OCI-LY7 (cell line): ENCODE results near the gene BUB3.

Source experiments
- EZH2phosphoT487 ChIP-seq: fragments of 200-600 bp; sonication (generic); IDR thresholded peaks from 2 replicates; pipeline ENCODE4 v1.6.1; 2018; ENCODE audit warnings: low read depth, borderline replicate concordance, mild to moderate bottlenecking, mixed run types, antibody characterized with exemption, low read length, moderate library complexity, mixed read lengths
- TF ChIP-seq, protein P1 (sequence below): fragments of 200-600 bp; sonication (generic); conservative IDR thresholded peaks from 2 replicates; pipeline ENCODE4 v1.5.1; 2014; ENCODE audit warnings: mild to moderate bottlenecking, antibody characterized with exemption, low read length, moderate library complexity, mixed read lengths

DNA sequence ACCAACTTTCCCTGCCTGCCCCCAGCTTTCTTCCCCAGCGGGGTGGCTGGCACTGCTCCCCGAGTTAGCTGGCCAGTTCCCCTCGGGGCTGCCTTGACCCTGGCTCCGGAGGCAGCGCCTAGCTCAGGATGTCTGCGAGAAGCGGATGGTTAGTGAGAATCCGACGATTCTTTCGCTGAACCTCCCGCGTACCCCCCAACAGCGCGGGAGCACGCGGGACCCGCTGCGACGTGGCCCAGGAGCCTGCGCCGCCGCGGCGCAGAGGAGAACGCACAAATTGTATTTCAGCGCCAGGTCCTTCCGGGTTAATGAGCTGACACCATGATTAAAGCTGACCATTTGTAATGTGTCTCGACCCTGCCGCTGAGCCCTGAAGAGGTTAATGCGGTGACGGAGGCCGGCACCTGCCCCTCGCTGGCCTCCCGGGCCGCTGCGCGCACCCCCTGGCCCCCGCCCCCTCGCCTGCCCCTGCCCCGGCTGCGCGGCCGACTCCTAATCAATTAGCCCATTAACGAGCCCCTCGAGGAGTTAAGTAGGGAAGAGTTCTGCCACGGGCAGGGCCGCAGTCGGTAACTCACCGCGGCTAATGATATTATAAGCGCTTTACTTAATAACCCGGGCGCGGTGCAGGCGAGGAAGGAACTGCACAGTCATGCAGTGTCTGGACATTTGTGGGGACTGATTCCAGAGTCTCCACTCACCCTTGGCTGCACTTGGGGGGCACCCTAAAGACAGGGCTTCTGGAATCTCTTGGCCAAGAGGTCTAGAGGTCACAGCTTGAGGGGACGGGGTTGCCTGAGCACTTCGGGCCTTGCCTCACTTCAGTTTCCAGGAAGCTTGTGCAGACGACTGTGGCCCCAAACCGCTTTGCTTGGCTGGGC lies 7.9 kb upstream of the BUB3 start:
- TF ChIP-seq, protein P1, sequence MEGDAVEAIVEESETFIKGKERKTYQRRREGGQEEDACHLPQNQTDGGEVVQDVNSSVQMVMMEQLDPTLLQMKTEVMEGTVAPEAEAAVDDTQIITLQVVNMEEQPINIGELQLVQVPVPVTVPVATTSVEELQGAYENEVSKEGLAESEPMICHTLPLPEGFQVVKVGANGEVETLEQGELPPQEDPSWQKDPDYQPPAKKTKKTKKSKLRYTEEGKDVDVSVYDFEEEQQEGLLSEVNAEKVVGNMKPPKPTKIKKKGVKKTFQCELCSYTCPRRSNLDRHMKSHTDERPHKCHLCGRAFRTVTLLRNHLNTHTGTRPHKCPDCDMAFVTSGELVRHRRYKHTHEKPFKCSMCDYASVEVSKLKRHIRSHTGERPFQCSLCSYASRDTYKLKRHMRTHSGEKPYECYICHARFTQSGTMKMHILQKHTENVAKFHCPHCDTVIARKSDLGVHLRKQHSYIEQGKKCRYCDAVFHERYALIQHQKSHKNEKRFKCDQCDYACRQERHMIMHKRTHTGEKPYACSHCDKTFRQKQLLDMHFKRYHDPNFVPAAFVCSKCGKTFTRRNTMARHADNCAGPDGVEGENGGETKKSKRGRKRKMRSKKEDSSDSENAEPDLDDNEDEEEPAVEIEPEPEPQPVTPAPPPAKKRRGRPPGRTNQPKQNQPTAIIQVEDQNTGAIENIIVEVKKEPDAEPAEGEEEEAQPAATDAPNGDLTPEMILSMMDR, result no peak
- TF ChIP-seq EZH2phosphoT487, result no peak
